Stimulated activated CD8-positive, alpha-beta memory T cell treated with anti-CD3 and anti-CD28 coated beads, Interleukin-12 subunit alpha, Interleukin-12 subunit beta, amount 100 ng/mL, for 4 hours (primary cell): ENCODE data around the gene NMNAT1.
"Not testable (repeated sequence)": the region's sequence is repeated elsewhere in the genome, so short reads cannot be mapped to it uniquely, and the experiment has no call there.

ENCODE experiments used
- DNase-seq: peaks from one replicate; pipeline ENCODE4 v3.0.0-alpha.2; 2020; ENCODE audit warnings: low read depth

Gene NMNAT1

DNA sequence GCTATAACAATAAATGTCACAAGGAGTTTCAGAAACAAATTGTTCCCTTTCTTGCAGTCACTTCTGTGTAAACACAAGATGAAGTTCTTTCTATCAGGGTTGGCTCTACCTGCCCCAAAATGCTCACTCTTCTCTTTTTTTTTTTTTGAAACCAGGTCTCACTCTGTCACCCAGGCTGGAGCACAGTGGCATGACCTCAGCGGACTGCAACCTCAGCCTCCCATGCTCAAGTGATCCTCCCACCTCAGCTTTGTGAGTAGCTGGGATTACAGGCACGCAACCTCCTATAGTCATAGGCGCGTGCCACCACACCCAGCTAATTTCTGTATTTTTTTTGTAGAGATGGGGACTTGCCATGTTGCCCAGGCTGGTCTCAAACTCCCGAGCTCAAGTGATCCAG lies 22.7 kb upstream of the NMNAT1 start:
- no peak for DNase-seq

DNA sequence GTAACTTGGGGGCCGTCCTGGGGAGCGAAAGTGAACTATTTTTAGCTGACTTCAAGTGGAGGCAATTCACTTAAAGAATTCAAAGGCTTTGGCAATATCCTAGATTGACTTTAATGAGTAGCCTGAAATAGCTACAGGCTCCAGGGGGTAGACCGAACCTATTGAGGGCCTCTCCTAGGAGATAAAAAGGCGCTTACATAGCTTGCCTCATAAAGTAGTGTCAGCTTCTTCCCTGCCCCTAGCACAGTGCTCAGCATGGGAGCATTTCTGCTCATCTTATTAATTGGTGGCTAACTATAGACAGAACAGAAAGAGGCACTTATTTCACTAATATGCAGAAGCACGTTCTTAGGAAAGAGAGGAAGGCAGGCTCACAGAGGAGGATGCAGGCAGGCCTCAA lies 20.9 kb upstream of the NMNAT1 start:
- DNase-seq = no peak

- no peak for DNase-seq
These were observed 16.0 kb upstream of the NMNAT1 start for GRCh38 chr1:9927259-9927658.

DNA sequence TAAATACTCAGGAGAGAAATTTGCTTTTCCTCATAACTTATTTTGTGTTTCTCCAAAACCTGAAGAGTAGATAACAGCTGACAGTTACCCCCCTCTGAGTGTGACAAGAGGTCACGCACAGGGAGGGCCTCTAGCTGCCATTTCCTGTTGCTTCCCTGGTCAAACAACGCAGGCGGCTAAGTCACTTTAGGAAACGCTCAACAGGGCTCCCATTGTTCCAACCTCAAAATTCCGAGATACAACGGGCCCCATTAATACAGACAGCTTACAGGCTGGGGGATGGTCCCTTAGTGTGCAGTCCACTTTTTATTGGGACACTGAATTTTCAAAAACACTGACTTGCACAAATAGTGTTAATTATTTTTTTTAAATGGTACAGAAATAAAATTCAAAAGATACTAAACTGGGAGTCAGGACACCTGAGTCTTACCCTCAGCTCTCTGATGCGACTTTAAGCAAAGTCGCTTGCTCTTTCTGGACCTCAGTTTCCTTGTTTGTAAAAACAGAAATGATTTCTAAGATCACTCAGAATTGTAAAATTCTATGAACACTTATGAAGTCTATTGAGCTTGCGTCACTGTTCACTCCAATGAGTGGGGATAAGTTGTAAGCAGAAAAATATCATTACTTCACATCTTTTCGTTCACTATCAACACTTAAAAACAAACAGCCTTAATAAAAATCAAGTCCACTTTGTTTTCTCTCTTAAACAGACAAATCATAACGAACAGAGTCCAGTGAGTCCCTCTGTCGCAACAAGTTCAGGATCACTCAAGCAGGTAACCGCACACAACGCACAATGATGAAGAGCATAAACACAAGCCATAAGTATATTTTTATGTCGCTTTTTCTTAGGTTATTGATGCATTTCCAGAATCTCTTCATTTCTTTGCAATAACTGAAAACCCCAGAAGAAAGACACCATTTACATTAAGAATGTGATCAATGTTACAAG lies 13.6 kb upstream of the NMNAT1 start:
- DNase-seq = no peak

DNA sequence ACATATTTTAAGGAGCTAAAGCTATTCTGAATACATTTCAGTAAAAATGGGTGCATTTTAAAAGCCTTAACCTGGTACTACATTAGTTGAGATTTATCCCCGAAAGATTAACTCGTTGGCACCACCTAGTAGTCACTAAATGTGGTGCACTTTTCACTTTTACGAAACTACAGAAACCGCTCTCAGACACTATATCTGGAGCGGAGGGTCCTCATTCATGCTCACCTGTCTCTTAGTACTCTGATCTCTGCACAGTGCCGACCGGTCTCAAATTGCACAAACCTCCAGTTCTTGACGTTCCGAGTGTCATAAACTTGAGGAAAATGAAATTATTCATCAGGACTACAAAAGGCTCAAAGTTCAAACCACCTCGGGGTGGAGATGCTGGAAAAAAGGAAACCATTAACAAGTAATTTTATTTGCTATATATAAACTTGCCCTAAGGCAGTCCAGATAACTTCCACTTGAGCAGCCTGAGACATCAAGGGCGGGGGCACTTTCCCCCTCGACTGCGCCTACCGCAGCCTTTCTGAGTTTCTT lies 806 bp upstream of the NMNAT1 start:
- no peak for DNase-seq

GRCh38 chr1:9946315-9946714 lies 3.0 kb downstream of the NMNAT1 start:
- DNase-seq = no peak

- no peak for DNase-seq
These were observed 14.5 kb downstream of the NMNAT1 start for GRCh38 chr1:9957726-9958125.

GRCh38 chr1:9960011-9960410 lies 16.7 kb downstream of the NMNAT1 start:
- DNase-seq = no peak

DNA sequence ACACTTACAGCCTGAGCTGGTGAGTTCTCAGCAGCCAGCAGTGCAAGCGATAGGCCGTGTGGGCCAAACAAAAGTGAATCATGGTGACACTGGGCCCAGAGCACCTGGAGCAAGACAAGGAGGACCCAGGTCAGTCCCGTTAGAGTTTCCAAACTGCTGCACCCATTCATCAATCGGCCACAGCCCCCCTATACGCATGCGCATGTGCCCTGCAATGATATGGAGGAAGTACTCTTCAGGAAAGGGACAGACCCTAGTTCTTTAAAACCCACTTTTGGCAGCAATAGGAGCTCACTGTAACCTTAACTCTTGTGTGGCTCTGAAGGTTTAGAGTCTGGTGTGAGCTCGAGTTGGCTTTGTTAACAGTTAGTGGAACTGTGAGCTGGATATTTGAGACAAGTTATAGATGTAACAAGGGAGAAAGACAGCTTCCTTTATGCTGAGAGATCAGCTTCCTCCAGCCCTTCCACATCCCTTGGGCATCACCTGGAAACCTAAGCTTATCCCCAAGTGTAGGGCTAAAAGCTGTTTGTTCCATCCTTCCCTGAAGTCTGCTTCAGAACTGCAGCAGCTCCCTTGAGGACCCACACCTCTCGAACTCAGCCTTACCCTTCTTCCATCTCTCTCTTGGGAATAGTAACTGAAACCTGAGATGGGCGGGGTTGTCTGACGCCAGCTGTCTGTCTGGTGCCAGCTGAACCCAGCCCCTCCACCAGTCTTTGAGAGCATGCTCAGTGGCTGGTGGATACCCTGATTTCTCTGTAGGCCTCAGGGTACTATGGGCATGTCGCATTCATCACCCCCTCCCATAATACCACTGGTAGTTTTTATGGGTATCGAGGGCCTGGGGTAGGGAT lies 17.7 kb downstream of the NMNAT1 start:
- no peak for DNase-seq

DNA sequence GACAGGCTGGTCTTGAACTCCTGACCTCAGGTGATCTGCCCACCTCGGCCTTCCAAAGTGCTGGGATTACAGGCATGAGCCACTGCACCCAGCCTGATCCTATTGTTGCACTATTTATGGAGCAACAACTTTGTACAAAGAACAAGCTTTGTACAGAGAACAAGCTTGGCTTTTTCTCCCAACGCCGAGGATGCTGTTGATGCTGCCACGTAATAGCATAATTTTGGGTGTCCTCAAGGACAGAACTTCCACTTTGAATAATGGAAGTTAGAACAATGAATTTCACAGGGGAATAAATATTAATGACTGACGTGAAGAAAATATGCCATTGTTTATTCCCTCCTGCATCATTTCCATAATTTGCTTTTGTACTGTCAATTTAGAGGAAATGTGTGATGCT lies 41.0 kb downstream of the NMNAT1 start:
- DNase-seq = no peak

GRCh38 chr1:9985001-9985400 lies 41.7 kb downstream of the NMNAT1 start:
- DNase-seq = no peak

DNA sequence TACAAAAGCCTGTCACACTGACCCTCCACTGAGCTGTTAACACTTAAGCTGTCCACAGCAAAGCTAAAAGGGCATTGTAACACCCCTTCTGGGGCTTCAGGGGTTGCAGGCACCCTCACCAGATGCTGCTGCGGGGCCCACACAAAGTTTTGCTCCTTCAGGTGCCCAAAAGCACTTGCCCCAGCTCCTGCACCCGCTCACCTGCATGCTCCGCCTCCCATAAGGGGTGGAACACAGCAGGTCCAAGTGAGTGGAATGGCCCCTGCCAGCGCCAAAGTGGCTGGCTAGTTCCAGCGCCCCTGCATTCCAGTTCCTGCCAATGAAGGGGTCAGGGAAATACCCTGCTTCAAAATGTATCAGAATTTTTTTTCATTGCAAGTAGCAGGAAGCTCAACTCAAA lies 46.5 kb downstream of the NMNAT1 start:
- DNase-seq = no peak

- DNase-seq = no peak
These were observed 47.7 kb downstream of the NMNAT1 start for GRCh38 chr1:9990944-9991343.

GRCh38 chr1:9992910-9993309 lies 49.6 kb downstream of the NMNAT1 start:
- no peak for DNase-seq

DNA sequence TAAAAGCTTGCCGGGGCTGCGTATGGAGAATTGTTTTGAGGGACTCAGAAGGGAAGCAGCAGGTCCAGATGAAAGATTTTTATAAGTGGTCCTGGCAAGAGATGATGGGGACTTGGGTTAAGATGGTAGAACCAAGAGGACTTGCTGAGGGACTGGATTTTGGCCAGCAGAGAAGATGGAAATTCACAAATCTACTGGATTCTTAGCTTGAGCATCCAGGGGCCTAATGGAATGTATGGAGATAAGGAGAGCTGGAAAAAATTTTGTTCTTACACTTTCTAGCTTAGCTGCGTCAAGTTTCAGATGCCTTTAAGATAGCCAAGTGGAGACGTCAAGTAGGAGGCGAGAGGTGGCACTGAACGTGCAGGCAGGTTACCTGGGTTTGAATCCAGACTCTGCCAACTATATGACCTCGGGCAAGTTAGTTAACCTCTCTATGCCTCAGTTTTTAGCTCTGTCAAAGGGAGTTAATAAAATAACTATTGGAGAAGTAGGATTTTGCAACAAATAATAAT lies 50.3 kb downstream of the NMNAT1 start:
- DNase-seq = no peak

DNA sequence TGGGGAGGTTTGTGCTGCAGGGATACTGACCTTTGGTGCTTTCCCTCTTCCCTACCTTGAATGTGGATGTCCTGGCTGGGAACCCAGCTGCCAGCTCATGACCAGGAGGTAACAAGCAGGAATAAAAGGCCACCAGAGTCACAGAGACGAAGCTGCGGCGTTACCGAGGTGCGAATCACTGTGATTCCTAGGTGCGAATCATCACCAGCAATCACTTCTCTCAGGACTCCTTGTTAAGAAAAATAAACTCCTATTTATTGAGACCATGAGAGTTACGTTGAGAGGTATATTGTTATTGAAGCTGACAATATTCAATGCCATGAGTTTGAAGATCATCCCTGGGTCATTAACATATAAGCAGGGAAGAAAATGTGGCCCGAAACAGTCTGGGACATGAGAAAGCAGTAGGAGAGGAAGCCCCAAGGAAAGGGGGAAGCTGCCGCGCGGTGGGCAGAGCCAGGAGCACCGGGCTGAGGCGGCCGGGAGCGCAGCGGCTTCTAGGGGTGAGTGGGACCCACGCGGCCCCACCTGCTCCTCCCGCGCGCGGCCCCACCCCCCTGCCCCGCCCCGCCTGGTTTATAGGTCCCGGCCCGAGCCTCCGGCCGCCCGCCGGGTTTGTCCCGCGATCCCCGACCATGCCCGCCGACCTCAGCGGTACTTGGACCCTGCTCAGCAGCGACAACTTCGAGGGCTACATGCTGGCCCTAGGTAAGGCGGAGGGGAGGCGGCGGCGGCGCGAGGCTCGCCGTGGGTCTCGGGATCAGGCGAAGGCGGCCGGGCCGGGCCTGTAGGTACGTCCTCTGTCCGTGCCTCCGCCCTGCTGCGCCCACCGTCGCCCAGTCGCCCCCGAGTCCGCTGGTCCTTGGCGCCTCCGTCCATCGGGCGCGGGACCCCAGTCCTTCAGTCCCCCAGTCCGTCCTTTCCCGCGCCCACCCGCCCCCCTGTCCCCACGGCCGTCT lies 53.6 kb downstream of the NMNAT1 start, which contains the start of gene RBP7:
TSS of gene RBP7 (plus strand) at position 605 of the 959 bp plus-strand sequence. CDS start at position 636, 31 bp downstream.
- DNase-seq = no peak

DNA sequence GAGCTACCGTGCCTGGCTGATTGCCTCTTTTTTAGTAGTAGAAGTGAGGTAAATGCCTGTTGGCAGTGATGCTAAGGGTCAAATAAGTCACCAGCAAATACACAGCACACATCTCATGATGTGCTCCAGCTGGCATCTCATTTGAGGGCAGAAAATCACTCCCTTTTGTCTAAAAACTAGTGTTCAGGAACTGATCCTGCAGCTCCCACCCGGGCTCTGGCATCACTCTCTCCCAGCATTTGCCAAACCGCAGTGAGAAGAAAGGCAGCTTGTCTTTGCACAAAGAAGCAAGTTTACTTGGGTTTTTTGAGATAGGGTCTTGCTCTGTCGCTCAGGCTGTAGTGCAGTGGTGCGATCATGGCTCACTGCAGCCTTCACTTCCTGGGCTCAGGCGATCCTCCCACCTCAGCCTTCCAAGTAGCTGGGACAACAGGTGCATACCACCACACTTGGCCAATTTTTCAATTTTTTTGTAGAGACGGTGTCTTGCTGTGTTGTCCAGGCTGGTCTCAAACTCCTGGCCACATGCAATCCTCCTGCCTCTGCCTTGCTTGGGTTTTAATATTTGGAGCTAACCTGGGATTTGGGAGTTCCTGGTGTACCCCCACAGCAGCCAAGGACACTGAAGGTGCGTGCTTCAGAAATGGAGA lies 57.9 kb downstream of the NMNAT1 start:
- DNase-seq = no peak

DNA sequence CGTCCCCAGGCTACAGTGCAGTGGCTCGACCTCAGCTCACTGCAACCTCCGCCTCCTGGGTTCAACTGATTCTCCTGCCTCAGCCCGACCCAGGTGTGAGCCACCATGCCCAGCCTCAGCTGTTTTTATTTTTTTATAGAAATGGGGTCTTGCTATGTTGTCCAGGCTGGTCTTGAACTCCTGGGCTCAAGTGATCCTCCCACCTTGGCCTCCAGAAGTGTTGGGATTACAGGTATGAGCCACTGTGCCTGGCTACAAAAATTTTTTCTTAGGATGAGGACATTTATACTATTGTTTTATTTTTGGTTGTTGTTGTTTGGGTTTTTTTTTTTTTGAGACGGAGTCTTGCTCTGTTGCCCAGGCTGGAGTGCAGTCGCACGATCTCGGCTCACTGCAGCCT lies 62.0 kb downstream of the NMNAT1 start:
- not testable (repeated sequence) for DNase-seq

GRCh38 chr1:10007169-10007568 lies 63.9 kb downstream of the NMNAT1 start:
- DNase-seq = no peak

DNA sequence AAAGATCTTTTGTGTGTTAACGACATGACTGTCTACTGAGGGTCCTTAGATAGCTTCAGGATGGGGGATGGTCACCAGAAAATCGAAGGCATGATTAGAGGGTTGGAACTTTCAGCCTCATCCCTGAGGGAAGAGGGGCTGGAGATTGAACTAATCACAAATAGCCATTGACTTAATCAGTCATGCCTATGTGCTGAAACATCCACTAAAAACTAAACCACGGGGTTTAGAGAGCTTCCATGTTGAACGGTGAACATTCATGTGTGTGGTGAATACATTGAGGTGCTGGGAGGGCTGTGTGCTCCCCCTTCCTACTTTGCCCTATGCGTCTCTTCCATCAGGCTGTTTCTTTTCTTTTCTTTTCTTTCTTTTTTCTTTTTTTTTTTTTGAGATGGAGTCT lies 70.7 kb downstream of the NMNAT1 start:
- no peak for DNase-seq

- DNase-seq = no peak
These were observed 76.3 kb downstream of the NMNAT1 start for GRCh38 chr1:10019561-10019960.
